ENCODE results near the gene PRR23E.

GRCh38 chr3:127180859-127181258 is 12.1 kb upstream of the PRR23E start:
- TF ChIP-seq CTCF (conservative IDR thresholded peaks at IDR 0.05; ENCODE audit: low read depth, low read length) (no peak), EZH2phosphoT487 (IDR thresholded peaks at IDR 0.05; ENCODE audit: borderline replicate concordance, low read length) (no peak)

Measured in PC-3 (cell line).